Frontal cortex (tissue), 4 donors: ENCODE measurements around the gene RPLP2. TPM values are rescaled to one million over a fixed set of nuclear protein-coding genes. Genes with fewer than 3 reads are reported as not detected.

Source experiments
- DNase-seq, 2 donors: peaks; one replicate each; pipeline ENCODE4 v3.0.0; 2012; ENCODE audit warnings: low spot score in 2 of 2
- FAIRE-seq: peaks from 2 replicates; lab custom pipeline; 2012; peaks lifted over from hg19 to GRCh38; lab: Jason Lieb, UNC
- total RNA-seq: library from RNA; depleted of rRNA; stranded (reverse); fragments of >200 nt; gene quantifications from one replicate; pipeline ENCODE4 v1.2.3, GENCODE V29; 2014
- donor health status: control.
- donor health status: control.
- donor health status: control.

The RPLP2 gene
- total RNA-seq, 1 donor from 2014 or later = 210 TPM

DNA sequence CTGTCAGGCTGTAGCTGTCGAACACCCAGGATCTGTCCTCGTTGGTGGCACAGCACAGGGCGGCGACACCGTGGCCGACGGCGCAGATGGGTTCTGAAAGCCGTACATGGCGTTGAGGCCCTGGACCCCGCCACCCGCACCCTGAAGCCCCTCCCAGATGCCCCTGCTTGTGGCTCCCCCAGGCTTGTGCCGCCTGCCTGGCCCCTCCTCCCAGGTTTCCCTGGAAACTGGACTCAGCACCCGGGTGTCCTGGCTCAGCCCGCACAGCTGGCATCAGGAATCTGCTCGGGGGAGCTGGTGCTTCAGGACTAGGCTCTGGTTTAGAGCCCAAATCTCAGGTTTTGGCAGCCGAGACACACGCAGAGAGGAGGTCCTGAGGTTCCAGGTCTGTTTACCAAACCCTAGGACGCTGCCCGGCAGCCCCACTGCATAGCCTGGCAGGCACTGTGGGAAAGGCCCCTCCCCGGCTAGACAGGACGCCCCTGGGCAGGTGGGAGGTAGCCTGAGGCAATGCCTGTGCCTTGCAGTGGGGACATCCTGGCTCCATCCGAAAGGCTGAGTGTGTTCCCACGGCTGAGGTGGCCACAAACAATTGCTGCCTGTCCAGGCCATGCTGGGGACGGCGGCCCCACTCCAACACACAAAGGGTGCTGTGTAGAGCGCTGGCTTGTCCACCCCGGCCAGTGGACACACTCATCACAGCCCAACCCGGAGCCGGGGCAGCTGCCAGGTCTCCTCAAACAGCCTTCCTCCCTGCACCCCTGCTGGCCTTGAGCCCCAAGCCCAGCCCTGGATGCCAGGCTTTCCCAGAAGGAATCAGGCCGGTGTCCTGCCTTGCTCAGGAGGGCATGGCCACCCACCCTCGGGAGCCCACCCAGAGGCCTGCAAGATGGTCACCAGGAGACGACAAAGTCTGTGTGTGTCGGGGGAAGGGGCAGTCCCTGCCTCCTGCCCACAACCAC is 37.1 kb upstream of the RPLP2 start:
- peak; percentile 86 to 90 for DNase-seq

GRCh38 chr11:773425-773824 is 36.3 kb upstream of the RPLP2 start:
- DNase-seq (no peak), FAIRE-seq (no peak)

More for the DNA sequence above, 37.1 kb upstream of the RPLP2 start:
- no peak for FAIRE-seq

DNA sequence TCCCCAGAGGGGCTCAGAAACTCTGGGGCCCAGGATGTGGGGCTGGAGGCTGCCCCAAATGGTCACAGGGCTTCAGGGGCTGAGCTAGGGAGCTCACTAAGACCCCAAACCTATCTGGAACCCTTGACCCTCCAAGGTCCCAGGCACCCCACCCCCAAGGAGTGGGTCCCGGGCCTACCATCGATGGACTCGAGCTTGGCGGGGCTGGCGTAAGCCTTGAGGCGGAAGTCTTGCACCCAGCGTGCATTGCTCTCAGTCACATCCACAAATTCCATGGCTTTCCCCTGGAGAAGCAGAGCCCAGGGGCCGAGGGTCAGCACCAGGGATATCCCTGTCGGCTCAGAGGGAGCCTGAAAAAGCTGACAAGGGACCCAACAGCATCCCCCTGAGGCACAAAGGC is 35.9 kb upstream of the RPLP2 start:
- DNase-seq (no peak), FAIRE-seq (no peak)

GRCh38 chr11:774873-775592 is 34.7 kb upstream of the RPLP2 start:
- DNase-seq = no peak
- no peak for FAIRE-seq

DNA sequence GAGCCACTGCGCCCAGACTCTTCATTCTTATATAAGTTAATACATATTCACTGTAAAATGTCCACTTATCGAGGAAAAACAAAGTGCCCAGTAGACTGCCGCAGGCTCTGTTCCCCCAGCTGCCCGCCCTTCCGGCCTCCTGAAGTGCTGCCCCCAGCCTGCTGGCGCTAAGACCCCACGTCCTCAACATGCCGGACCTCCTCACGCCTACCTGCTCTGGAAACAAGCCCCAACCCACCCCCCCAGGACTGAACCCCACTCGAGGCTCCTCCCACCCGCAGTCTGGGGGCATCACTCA is 33.6 kb upstream of the RPLP2 start:
- FAIRE-seq = no peak
- no peak for DNase-seq

GRCh38 chr11:776561-777287 is 33.0 kb upstream of the RPLP2 start:
- no peak for DNase-seq
- no peak for FAIRE-seq

DNA sequence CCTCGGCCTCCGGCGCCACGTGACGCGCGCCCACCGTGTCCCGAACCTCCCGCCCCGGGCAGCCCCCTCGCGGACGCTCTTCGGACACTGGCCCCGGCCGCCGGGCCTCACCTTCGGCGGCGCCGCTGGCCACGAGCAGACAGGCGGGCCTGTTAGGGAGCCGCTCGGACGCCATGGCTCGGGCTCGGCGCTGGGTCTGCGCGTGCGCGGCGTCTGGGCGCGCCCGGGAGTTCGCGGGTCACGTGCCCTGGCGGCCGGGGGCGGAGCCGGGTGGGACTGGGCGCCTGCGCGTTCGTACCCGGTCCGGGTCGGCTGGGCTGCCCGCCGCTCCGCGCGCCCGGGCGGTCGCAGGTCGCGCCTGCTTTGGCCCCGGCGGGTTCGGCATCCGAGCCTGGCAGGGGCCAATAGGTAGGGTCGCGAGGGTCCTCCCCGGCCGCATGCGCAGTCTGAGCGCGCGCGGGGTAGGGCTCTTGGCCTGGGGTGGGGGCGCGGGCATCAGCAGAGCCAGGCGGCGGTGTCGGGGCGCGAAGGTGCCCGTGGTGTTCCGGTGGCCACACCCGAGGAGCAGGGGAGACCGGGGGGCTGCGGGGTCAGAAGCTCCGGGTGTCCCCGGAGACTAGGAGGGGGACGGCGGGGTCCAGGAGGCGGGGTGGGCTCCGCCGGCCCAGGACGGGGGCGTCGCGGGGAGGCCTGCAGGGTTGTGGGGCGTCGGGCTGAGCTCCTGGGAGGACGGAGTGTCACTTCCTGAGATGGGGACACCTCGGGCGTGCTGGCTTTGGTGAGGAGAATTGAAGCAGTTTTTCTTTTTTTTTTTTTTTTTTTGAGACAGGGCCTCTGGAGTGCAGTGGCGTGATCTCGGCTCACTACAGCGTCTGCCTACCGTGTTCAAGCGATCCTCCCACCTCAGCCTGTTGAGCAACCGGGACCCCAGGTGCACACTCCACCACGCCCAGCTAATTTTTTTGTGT is 32.2 kb upstream of the RPLP2 start, which contains the start of gene GATD1:
Gene GATD1, minus strand, starts transcription at position 200 of the 968 bp plus-strand sequence. Its CDS starts 25 bp downstream, at position 175.
- no peak for FAIRE-seq
- DNase-seq = peak; percentile 100

DNA sequence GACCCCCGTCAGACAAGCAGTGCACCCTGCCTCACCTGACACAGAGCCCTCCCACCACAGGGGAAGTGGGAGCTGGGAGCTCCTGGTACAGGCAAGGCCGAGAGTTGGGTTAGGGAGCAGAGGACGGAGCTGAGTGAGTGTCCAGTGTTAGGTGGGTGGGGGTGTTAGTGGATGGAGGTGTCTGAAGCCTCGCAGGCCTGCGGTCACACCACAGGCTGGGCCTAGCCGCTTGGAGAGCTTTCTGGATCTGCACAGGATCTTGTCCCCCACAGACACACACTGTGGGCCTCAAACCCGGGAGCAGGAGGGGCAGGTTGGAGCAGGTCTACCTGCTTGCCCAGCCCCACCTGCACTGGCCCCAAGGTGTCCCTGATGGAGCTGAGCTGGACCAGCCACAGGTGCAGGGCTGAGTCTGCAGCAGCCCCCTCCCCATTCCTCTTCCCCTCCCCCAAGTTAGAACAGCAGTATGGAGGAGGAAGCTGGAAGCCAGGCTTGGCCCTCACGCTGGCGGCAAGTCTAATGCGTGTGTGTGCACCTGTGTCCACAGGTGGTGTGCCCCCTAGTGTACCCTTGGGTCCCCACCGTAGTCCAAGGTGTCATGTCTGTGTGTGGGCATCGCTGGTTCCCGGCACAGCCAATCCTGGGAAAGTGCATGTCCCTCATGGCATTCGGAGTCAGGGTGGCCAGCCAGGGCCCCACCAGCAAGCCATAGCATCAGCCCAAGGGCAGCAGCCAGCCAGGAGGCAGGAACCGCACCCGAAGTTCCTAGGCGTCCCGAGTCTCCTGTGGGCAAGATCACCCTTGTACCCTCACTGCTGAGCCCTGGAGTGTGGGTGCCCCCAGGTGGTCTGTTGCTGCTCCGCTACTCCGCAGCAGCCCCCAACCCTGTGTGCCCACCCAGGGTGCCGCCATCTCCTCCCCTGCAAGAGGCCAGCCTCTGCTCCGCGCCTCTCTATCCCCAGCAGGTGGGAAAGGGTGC is 30.5 kb upstream of the RPLP2 start:
- DNase-seq (no peak), FAIRE-seq (no peak)

- no peak for DNase-seq
- FAIRE-seq = no peak
These were observed 29.7 kb upstream of the RPLP2 start for GRCh38 chr11:779955-780532.

DNA sequence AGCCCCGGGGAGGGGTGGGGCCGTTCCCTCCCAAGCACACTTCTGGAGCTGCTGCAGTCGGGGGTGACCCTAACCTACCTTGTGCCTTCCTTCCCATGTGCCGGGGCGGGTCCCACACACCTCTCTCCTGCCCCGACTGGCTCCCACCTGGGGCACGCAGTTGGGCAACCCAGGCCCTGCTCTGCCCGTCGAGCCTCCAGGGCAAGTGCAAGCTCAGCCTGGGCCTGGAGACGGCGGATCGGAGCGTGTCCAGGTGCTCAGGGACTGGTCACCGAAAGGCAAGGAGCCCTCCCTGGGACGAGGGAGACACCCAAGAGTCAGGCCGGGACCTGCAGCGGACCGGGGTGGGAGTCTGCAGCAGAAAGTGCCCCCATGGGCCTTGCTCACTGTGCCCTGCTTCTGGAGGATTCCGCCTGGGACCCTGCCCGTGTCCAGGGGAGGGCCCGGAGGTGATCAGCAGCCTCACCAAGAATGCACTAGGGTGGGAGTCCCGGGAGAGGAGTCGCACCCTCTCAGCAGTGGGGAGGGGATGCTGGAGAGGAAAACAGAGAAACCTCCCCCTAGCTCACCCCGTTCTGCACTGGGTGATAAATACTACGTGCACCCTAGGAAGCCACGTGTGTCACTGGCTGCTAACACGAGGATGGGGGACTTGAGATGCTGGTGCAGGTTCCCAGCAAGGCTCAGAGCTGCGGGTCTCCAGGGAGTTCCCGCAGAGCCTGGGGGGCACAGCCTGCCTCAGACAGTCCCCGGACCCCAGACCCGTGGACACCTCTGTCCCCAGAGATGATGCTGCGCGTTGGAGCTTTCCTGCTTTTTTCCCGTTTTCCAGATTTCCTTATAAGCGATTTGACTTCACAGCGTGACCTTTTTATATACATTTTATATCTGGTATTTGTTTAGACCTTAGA is 27.2 kb upstream of the RPLP2 start:
- FAIRE-seq = no peak
- DNase-seq = no peak

DNA sequence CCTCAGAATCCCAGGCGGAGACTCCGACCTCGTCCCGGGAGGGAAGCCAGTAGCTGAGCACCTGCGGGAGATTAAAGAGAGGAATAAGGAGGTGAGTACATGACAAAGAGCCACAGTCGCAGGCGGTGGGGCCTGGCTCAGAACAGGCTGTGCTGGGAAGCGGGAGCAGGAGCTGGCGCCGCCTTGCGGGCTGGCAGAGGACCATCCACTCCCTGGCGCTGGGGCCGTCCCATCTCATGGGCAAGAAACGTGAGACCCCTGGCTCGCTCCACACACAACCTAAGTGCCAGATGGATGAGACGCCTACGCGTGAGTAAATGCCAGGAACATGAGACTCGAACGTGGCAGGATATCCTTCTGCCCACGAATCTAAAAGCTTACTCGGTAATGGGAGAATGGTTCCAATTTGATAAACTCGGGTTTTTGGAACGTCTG is 26.2 kb upstream of the RPLP2 start:
- no peak for FAIRE-seq
- peak; percentile 66 to 85 for DNase-seq

DNA sequence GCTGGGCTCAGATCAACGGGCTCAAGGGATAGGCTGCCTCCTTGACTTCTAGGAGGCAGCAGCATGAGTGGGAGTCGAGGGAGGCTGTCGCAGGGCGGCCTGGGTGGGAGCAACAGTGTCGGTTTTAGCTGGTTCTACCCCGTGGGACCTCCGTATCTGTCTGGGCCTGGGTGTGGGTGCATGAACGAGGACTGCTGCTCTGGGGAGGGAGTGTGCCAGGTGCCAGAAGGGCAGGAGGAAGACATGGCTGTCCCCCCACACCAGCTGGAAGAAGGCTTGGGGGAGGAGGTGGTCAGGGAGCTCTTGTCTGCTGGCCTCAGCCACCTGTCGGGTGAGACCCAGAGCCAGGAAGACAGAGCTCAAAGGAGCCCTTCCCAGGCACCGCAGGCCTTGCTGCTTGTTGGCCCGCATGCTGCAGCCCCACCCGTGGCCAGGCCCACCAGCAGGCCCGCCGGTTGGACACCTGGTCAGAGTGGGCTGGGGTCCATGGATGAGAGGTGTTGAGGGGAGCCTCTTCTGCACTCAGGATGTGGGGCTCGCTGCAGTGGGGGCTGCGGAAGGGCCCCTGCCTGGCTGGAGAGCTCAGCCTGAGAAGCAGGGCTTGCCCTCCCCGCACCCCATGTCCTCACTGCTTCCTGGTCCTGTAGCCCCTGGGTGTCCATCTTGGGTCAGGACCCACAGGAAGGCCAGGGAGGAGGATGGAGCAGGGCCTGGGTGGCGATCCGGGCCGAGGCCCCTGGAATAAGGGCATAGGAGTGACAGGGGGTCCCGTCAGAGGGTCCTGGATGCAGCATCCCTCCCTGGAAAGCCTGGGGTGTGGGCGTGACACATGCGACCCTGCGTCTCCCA is 23.3 kb upstream of the RPLP2 start:
- FAIRE-seq (no peak), DNase-seq (no peak)

DNA sequence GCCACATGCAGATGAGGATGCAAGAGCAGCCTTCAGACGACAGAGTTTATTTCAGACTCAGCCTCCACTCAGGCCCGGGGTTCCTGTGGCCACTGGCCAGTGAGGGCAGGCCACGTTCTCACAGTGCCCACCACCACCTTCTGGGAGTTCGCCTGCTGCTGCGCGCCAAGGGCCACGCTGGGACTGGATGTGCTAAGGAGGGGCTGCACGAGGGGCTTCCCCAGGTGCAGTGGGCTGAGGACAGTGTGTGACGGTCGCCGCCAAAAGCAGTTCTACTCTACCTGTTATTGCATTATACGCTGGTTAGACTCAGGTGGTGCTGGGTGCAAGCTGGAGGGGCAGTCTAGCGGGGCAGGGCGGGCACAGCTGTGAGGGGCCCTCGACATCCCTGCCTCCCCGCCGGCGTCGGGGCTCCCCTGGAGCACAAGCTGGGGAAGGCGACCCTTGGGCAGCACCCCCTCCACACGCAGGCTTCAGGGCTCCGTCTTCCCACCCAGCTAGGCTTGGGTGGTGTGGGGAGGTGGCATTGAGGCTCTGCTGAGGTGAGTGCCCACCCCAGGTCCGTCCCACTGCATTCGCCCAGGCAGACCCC is 22.6 kb upstream of the RPLP2 start:
- FAIRE-seq (no peak), DNase-seq (no peak)

GRCh38 chr11:788009-788640 is 21.6 kb upstream of the RPLP2 start:
- FAIRE-seq = no peak
- DNase-seq = no peak
